ENCODE data around the gene STRADB. TPM values are rescaled to one million over a fixed set of nuclear protein-coding genes. Genes with fewer than 3 reads are reported as not detected.

STRADB gene
- total RNA-seq, 1 experiment from 2014 or later: 40.5 TPM

- no peak overlapping the region for H3K9ac ChIP-seq (ENCODE audit: extremely low read depth, insufficient read length, low read length)
- H3K56ac ChIP-seq (ENCODE audit: insufficient read length, low read depth, low read length): no peak overlapping the region
- no peak overlapping the region for H3K4me2 ChIP-seq (ENCODE audit: insufficient read depth, insufficient read length, low read length)
- no peak overlapping the region for H4K8ac ChIP-seq (replicated peaks; ENCODE audit: insufficient read length, low read depth, low read length)
- no peaks in the 10 kb centered on the region for H3K4me1 Mint-ChIP-seq
- no peaks in the 10 kb centered on the region for H3K79me2 ChIP-seq (ENCODE audit: insufficient read depth, low read length)
- no peak overlapping the region for H4K5ac ChIP-seq (ENCODE audit: insufficient read length, low read depth, low read length)
- no peak overlapping the region for H2BK12ac ChIP-seq (ENCODE audit: insufficient read length, low read depth, low read length)
- WGBS (ENCODE audit: extremely low coverage, insufficient read length, low lambda C conversion rate): no CpG with 5 or more reads among the region's 2 CpGs
- no peak overlapping the region for H2BK20ac ChIP-seq (ENCODE audit: low read depth, low read length, poor library complexity, severe bottlenecking)
- no peak overlapping the region for H3K14ac ChIP-seq (ENCODE audit: insufficient read depth, low read length)
- no peak overlapping the region for H2BK15ac ChIP-seq (ENCODE audit: low read depth, low read length)
- no peak overlapping the region for H4K91ac ChIP-seq (ENCODE audit: insufficient read length, low read depth, low read length)
- peaks cover 0 to 6% (median 3%) of the 10 kb centered on the region in 3 experiments; a peak in 3 of 7 replicates for H3K36me3 Mint-ChIP-seq (ENCODE audit: insufficient read depth in 1 of 3, low read depth in 3 of 3)
- no peaks in the 10 kb centered on the region for H3K27me3 Mint-ChIP-seq (ENCODE audit: low read depth)
- H3K27ac ChIP-seq (ENCODE audit: insufficient read length, low read depth, low read length): no peak overlapping the region
- H3T11ph ChIP-seq (ENCODE audit: low read length): no peak overlapping the region
- TF ChIP-seq CTCF (conservative IDR thresholded peaks at IDR 0.05): 0 out of 3 replicates have a peak, but pooled peaks have one; percentile 14
- H3K4me1 ChIP-seq (ENCODE audit: insufficient read depth, low read length): peaks cover 2% of the 10 kb centered on the region; the same call in 1 of the 2 replicates
- no peak overlapping the region for H3K18ac ChIP-seq (ENCODE audit: insufficient read length, low read depth, low read length)
- H3K23me2 ChIP-seq (ENCODE audit: insufficient read length, low read depth, low read length, poor library complexity, severe bottlenecking): no peaks in the 10 kb centered on the region
- H3K4me3 Mint-ChIP-seq: no peak overlapping the region
- H3K79me1 ChIP-seq (ENCODE audit: insufficient read depth, low read depth, low read length, poor library complexity, severe bottlenecking): no peaks in the 10 kb centered on the region
- no peak overlapping the region for H2BK5ac ChIP-seq (ENCODE audit: insufficient read length, low read length)
- no peaks in the 10 kb centered on the region for H3K9me3 ChIP-seq (ENCODE audit: control insufficient read depth, low read depth, low read length)
- H2AK5ac ChIP-seq (ENCODE audit: insufficient read length, low read length): no peak overlapping the region
- no peak overlapping the region for H3K27ac Mint-ChIP-seq
- no peak overlapping the region for H2BK120ac ChIP-seq (ENCODE audit: low read depth, low read length, poor library complexity, severe bottlenecking)
- no peaks in the 10 kb centered on the region for H3K9me3 Mint-ChIP-seq
- H2AFZ ChIP-seq (ENCODE audit: low read length): no peak overlapping the region
- no peaks in the 10 kb centered on the region for H4K20me1 ChIP-seq (ENCODE audit: control insufficient read depth, insufficient read depth, insufficient read length)
- no peak for DNase-seq
- H3K23ac ChIP-seq (ENCODE audit: insufficient read length, low read depth, low read length): no peak overlapping the region
- H3K27me3 ChIP-seq (ENCODE audit: insufficient read depth, low read length): no peaks in the 10 kb centered on the region
- H3K4ac ChIP-seq (ENCODE audit: low read depth, low read length): no peak overlapping the region
Measured at GRCh38 chr2:201413143-201413542, 38.4 kb upstream of the STRADB start.

All from H9 (cell line).